WTC11 (cell line): ENCODE data around the gene C2orf49.
"Not testable (repeated sequence)": the region's sequence is repeated elsewhere in the genome, so short reads cannot be mapped to it uniquely, and the experiment has no call there.

Source experiments
- CREB1 ChIP-seq: sonication (generic); formaldehyde crosslinking; IDR thresholded peaks from 2 replicates; pipeline ENCODE4 v1.8.0; 2023; ENCODE audit warnings: mild to moderate bottlenecking, missing genetic modification reagents
- ESRRA ChIP-seq: sonication (generic); formaldehyde crosslinking; IDR thresholded peaks from 2 replicates; pipeline ENCODE4 v1.8.1; 2022; ENCODE audit warnings: mild to moderate bottlenecking, missing genetic modification reagents, borderline replicate concordance
- FOXP1 ChIP-seq: sonication (generic); formaldehyde crosslinking; IDR thresholded peaks from 2 replicates; pipeline ENCODE4 v1.8.0; 2022; ENCODE audit warnings: missing genetic modification reagents, mild to moderate bottlenecking, moderate library complexity, borderline replicate concordance
- MXD4 ChIP-seq: fragments of 250-450 bp; sonication (Bioruptor Pico); IDR thresholded peaks from 2 replicates; pipeline ENCODE4 v1.8.0; 2021; ENCODE audit warnings: mild to moderate bottlenecking, moderate library complexity, borderline replicate concordance
- MYBL2 ChIP-seq: sonication (generic); formaldehyde crosslinking; IDR thresholded peaks from 2 replicates; pipeline ENCODE4 v1.8.1; 2023; ENCODE audit warnings: mild to moderate bottlenecking, moderate library complexity, missing genetic modification reagents
- NFYB ChIP-seq: sonication (generic); formaldehyde crosslinking; conservative IDR thresholded peaks from 2 replicates; pipeline ENCODE4 v1.8.0; 2022; ENCODE audit warnings: low read depth, missing genetic modification reagents
- NR2C2 ChIP-seq: sonication (generic); formaldehyde crosslinking; IDR thresholded peaks from 2 replicates; pipeline ENCODE4 v1.8.0; 2022; ENCODE audit warnings: mild to moderate bottlenecking, missing genetic modification reagents
- TCF7 ChIP-seq: sonication (generic); formaldehyde crosslinking; IDR thresholded peaks from 2 replicates; pipeline ENCODE4 v1.8.0; 2022; ENCODE audit warnings: mild to moderate bottlenecking, low read depth, missing genetic modification reagents, moderate library complexity
- TF ChIP-seq, protein P1 (sequence below): fragments of 200-600 bp; IDR thresholded peaks from 2 replicates; pipeline ENCODE4 v1.8.0; 2022; ENCODE audit warnings: antibody characterized with exemption
- TF ChIP-seq, protein P2 (sequence below): sonication (generic); formaldehyde crosslinking; IDR thresholded peaks from 2 replicates; pipeline ENCODE4 v1.8.1; 2022; ENCODE audit warnings: mild to moderate bottlenecking, moderate library complexity, missing genetic modification reagents
- TF ChIP-seq, protein P3 (sequence below): sonication (generic); formaldehyde crosslinking; IDR thresholded peaks from 2 replicates; pipeline ENCODE4 v1.8.0; 2022; ENCODE audit warnings: mild to moderate bottlenecking, missing genetic modification reagents
- TF ChIP-seq, protein P4 (sequence below): sonication (generic); formaldehyde crosslinking; IDR thresholded peaks from 2 replicates; pipeline ENCODE4 v1.8.0; 2023; ENCODE audit warnings: missing genetic modification reagents

DNA sequence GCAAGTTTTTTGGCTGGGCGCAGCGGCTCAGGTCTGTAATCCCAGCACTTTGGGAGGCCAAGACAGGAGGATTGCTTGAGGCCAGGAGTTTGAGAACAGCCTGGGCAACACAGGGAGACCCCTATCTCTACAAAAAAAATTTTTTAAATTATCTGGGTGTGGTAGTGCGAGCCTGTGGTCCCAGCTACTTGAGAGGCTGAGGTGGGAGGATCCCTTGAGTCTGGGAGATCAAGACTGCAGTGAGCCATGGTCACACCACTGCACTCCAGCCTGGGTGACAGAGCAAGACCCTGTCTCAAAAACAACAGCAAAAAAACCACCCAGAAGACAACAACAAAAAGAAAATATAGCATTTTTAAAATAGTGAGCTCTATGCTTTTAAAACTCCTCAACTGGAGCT is 10.1 kb upstream of the C2orf49 start:
- TF ChIP-seq CREB1; ESRRA (CRISPR knock-in tag); MXD4 (CRISPR knock-in tag); NFYB (CRISPR knock-in tag); FOXP1 (CRISPR knock-in tag); MYBL2 (CRISPR knock-in tag); TCF7 (CRISPR knock-in tag); NR2C2 (CRISPR knock-in tag): not testable (repeated sequence)
- TF ChIP-seq, protein P1, sequence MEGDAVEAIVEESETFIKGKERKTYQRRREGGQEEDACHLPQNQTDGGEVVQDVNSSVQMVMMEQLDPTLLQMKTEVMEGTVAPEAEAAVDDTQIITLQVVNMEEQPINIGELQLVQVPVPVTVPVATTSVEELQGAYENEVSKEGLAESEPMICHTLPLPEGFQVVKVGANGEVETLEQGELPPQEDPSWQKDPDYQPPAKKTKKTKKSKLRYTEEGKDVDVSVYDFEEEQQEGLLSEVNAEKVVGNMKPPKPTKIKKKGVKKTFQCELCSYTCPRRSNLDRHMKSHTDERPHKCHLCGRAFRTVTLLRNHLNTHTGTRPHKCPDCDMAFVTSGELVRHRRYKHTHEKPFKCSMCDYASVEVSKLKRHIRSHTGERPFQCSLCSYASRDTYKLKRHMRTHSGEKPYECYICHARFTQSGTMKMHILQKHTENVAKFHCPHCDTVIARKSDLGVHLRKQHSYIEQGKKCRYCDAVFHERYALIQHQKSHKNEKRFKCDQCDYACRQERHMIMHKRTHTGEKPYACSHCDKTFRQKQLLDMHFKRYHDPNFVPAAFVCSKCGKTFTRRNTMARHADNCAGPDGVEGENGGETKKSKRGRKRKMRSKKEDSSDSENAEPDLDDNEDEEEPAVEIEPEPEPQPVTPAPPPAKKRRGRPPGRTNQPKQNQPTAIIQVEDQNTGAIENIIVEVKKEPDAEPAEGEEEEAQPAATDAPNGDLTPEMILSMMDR: not testable (repeated sequence)
- TF ChIP-seq, protein P2, sequence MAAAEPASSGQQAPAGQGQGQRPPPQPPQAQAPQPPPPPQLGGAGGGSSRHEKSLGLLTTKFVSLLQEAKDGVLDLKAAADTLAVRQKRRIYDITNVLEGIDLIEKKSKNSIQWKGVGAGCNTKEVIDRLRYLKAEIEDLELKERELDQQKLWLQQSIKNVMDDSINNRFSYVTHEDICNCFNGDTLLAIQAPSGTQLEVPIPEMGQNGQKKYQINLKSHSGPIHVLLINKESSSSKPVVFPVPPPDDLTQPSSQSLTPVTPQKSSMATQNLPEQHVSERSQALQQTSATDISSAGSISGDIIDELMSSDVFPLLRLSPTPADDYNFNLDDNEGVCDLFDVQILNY (CRISPR knock-in tag): not testable (repeated sequence)
- TF ChIP-seq, protein P3, sequence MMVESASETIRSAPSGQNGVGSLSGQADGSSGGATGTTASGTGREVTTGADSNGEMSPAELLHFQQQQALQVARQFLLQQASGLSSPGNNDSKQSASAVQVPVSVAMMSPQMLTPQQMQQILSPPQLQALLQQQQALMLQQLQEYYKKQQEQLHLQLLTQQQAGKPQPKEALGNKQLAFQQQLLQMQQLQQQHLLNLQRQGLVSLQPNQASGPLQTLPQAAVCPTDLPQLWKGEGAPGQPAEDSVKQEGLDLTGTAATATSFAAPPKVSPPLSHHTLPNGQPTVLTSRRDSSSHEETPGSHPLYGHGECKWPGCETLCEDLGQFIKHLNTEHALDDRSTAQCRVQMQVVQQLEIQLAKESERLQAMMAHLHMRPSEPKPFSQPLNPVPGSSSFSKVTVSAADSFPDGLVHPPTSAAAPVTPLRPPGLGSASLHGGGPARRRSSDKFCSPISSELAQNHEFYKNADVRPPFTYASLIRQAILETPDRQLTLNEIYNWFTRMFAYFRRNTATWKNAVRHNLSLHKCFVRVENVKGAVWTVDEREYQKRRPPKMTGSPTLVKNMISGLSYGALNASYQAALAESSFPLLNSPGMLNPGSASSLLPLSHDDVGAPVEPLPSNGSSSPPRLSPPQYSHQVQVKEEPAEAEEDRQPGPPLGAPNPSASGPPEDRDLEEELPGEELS (CRISPR knock-in tag): not testable (repeated sequence)
- TF ChIP-seq, protein P4, sequence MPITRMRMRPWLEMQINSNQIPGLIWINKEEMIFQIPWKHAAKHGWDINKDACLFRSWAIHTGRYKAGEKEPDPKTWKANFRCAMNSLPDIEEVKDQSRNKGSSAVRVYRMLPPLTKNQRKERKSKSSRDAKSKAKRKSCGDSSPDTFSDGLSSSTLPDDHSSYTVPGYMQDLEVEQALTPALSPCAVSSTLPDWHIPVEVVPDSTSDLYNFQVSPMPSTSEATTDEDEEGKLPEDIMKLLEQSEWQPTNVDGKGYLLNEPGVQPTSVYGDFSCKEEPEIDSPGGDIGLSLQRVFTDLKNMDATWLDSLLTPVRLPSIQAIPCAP (CRISPR knock-in tag): not testable (repeated sequence)
